Dermis microvascular lymphatic vessel endothelial cell (primary cell): ENCODE results near the gene BFSP2. TPM values are rescaled to one million over a fixed set of nuclear protein-coding genes. Genes with fewer than 3 reads are reported as not detected.
A peak's percentile ranks its signal among the peaks of the same experiment; 100 is the strongest.

ENCODE experiments used
- DNase-seq, 2 donors: peaks; one replicate each; pipeline versions ENCODE4 v3.0.0 to v3.0.0-alpha.2; 2010; ENCODE audit warnings: low read depth in 2 of 2
- total RNA-seq: library from RNA; depleted of rRNA; stranded (reverse); fragments of >200 nt; gene quantifications from 2 replicates; pipeline ENCODE4 v1.2.1, GENCODE V29; 2014

The BFSP2 gene
- total RNA-seq, 1 donor from 2014 or later = not detected

DNA sequence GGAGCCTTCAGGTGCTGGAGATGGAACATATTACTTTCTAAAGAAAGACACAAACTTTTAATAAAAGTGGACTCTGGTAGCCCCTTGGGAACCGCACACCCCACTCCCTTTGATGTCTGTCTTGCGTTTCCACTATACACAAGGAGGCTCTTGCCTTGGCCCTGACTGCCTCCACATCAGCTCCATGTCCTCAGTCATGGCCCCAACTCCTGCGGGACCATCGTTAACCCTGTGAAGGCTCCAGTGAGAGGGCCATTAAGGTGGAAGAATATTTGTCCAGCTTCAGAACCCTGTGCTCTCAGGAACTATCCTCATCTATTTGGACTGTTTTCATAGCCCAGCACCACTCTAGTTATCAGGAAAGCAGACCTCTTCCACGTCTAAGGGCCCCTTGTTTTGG is 16.1 kb upstream of the BFSP2 start:
- no peak for DNase-seq

DNA sequence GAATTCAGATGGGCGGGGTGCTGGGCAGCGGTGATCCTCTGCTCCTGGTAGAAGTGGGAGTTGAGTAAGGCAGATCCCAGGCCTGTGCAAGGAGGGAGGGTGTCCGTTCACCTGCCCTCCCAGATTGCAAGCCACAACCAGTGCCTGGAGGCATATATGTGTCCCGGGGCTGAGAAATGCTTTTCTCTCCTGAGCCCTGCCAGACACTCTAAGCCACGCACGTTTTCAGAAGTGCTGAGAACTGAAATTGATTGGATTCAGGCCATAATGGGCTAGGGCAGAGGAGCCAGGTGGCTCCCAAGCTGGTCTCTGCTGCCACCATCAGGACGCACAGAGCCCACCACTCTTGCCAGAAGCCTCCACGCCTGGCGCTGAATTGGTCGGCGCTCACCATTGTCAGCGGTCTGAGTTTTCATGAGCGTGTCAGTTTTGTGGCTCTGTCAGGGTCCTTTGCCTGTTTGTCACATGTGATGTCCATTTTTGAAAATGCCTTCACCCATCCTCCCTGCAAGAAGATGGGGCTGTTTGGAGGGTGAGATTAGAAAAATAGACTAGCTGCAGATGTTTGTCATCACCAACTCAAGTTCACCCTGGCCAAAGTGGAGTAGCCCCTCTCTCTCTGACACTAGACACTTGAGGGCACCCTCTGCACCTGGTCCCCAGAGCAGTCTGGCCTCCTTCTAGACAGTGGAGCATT is 15.4 kb upstream of the BFSP2 start:
- peak; percentile 49 to 75 for DNase-seq

GRCh38 chr3:133386876-133387275 is 13.0 kb upstream of the BFSP2 start:
- DNase-seq = no peak

- DNase-seq = no peak
Measured at GRCh38 chr3:133387341-133387740, 12.5 kb upstream of the BFSP2 start.

- DNase-seq = no peak
Measured at GRCh38 chr3:133388696-133389395, 11.0 kb upstream of the BFSP2 start.

- DNase-seq = no peak
Measured at GRCh38 chr3:133390715-133391114, 9.1 kb upstream of the BFSP2 start.

GRCh38 chr3:133393204-133393603 is 6.7 kb upstream of the BFSP2 start:
- no peak for DNase-seq

GRCh38 chr3:133393691-133394474 is 6.0 kb upstream of the BFSP2 start:
- no peak for DNase-seq

- DNase-seq = peak in 1 of 2 donors; percentile 11
Measured at GRCh38 chr3:133394561-133395311, 5.1 kb upstream of the BFSP2 start.

- DNase-seq = no peak
Measured at GRCh38 chr3:133396906-133397305, 3.0 kb upstream of the BFSP2 start.

DNA sequence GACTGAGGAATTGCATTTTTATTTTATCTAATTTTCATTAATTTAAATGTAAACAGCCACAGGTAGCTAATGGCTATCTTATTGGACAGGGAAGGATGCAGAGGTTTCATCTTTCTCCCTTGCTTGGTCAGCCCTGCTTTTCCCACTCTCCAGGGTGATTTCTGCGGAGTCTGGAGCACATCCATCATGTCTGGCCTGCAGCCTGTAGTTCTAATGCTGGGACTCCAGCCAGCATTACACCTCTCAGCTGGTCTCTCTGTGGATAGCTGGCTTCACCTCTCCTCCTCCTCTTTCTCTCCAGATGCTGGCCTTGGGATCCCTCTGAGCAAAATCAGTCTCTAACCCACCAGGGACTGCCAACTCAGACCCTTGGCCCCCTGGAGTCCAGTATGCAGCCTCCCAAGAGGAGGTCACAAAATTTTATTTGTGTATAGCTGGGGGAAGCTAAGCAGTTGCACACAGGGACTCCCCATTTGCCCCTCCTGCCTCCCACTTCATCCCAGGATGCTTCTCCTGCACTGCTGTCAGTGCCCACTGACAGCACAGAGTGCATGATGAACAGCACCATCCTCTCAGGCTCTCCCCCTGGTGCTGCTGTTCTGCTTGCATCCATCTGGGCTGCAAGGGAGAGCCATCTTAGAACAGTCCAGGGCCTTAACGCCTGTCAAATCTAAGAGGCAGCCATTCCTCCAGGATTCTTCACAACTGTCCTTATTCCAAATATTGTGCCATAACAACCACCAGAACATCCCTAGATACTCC is 1.7 kb downstream of the BFSP2 start:
- no peak for DNase-seq

DNA sequence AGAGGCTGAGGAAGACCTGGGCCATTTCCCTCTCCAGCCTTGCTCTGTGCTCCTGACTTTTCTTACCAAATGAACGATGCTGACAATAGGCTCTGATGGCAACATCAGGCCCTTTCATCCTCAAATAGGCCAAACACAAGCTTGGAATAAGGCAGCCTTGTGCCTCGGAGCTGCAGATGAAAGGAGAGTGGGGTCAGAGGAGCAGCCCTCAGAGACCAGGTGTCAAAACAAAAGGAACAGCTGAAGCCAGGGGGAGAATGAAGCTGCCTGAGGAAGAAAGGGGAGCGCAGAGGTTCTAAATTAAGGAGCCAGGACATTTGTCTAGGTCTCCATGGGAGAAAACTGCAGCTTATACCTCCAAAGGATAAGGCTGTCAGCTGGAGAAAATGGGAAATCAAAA is 5.1 kb downstream of the BFSP2 start:
- DNase-seq = no peak

- no peak for DNase-seq
Measured at GRCh38 chr3:133408366-133408765, 8.5 kb downstream of the BFSP2 start.

GRCh38 chr3:133408961-133409360 is 9.1 kb downstream of the BFSP2 start:
- no peak for DNase-seq

DNA sequence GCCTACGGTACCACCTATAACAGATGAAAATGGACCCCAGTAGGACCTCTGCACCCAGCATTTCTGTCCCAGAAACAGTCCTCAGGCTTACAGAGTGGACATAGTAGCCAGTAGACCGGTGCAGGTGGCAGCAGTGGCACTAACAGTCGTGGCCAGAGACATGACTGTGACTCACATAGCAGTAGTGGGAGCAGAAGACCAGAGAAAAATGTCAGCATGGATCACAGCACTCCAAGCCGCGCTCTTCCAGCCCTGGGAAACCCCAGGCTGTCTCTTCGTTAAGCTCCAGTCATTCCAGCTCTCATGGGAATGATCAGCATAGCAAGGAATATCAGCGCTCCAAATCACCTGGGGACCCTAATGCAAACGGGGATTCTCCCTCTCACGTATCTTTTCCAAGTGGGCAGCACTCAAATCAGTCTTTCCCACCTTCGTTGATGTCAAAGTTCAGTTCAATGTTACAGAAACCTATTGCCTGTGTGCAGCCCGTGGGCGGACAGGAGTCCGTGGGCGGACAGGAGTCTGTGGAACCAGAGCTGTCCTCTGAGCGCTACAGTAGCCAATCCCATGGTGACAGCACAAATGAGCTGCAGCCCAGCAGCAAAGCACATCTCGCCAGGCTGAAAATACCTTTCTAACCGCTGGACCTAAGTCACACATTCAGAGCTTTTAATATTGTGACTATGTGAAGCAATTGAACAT is 10.5 kb downstream of the BFSP2 start:
- DNase-seq = no peak

DNA sequence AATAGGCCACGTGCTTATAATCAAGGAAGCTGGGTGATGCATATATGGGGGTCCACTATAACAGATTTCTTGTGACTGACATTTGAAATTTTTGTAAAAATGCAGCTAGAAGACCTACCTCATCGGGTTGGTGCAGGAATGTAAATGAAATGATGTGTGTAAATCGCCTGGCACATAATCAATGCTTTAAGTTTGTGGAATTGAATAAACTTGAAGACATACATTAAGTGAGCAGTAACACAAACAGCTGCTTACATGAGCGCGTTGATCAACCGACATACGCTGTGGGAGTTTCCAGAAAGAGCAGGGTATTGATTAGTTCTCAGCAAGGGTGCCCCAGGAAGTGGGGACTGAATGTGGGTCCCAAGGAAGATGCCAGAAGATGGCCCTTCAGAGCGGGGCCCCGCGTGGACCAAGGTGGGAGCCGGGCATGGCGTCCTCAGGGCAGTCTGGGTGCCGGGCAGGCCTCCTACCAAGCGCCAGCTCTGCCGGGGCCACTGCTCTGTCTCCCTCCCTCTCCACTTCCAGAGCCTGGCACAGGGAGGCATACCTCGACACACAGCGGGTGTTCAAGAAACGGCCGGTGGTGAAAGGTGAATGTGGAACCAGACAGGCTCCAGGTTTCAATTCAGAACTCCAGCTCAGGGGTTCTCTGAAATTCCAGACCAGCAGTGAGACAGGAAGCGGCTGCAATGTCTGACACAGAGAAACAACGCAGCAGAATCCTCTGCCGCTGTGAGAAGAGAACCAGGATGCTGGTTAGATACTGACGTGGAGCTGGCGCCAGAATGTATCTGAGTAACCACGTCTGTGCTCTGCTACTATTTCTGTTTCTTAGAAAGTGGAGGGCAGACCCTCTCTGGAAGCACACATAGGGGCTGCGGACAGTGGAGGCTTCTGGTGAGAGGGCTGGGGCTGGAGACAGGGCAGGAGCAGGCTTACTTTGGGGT is 12.6 kb downstream of the BFSP2 start:
- peak in 1 of 2 donors; percentile 26 for DNase-seq

- DNase-seq = peak in 1 of 2 donors; percentile 12
Measured at GRCh38 chr3:133413161-133414020, 13.5 kb downstream of the BFSP2 start.

GRCh38 chr3:133414021-133414392 is 14.2 kb downstream of the BFSP2 start:
- DNase-seq = no peak
